ENCODE data around the gene CNIH4. TPM values are rescaled to one million over a fixed set of nuclear protein-coding genes. Genes with fewer than 3 reads are reported as not detected.
A peak's percentile ranks its signal among the peaks of the same experiment; 100 is the strongest.

The CNIH4 gene
- total and polyA plus RNA-seq, 4 donors: 11.9 to 40.2 (median 29.2) TPM

GRCh38 chr1:224343679-224344078 is 13.0 kb upstream of the CNIH4 start:
- Histone ChIP-seq H3K4me3 (ENCODE audit: low read depth in 1 of 3, low read length in 3 of 3) (peak overlapping the region in 1 of 3 donors; percentile 3), H3K9me3 (ENCODE audit: control insufficient read depth in 4 of 4, low read length in 3 of 4) (peaks cover 4 to 16% (median 6%) of the 10 kb centered on the region in 4 donors), H3K4me1 (ENCODE audit: control insufficient read depth in 4 of 4, insufficient read depth in 4 of 4, low read length in 3 of 4) (peaks cover 0 to 8% (median 5%) of the 10 kb centered on the region in 4 donors), H3K27me3 (ENCODE audit: control insufficient read depth in 4 of 4, insufficient read depth in 4 of 4, low read length in 3 of 4) (no peaks in the 10 kb centered on the region), H3K36me3 (ENCODE audit: control insufficient read depth in 4 of 4, insufficient read depth in 3 of 4, low read depth in 1 of 4, low read length in 3 of 4) (no peaks in the 10 kb centered on the region), H3K9ac (ENCODE audit: low read depth in 1 of 2, low read length in 2 of 2) (no peak overlapping the region), H3K27ac (ENCODE audit: low read depth in 1 of 2, low read length in 2 of 2) (no peak overlapping the region)
- 36% methylated on average over 3 of the region's 3 CpGs for WGBS
- TF ChIP-seq NR2F2 (IDR thresholded peaks at IDR 0.05) (no peak), HNF4A (conservative IDR thresholded peaks at IDR 0.05) (no peak), HNF4G (IDR thresholded peaks at IDR 0.05) (no peak), GABPA (IDR thresholded peaks at IDR 0.05 in 1 of 2, conservative IDR thresholded peaks at IDR 0.05 in 1 of 2) (no peak), FOXA2 (IDR thresholded peaks at IDR 0.05) (no peak), JUND (IDR thresholded peaks at IDR 0.05) (no peak), MAX (IDR thresholded peaks at IDR 0.05) (no peak), FOXA1 (IDR thresholded peaks at IDR 0.05) (no peak), YY1 (IDR thresholded peaks at IDR 0.05) (no peak), EGR1 (IDR thresholded peaks at IDR 0.05; ENCODE audit: low read depth in 2 of 2) (no peak), RXRA (IDR thresholded peaks at IDR 0.05) (no peak), ATF3 (IDR thresholded peaks at IDR 0.05) (no peak), SP1 (IDR thresholded peaks at IDR 0.05) (no peak), RAD21 (IDR thresholded peaks at IDR 0.05) (no peak), TAF1 (conservative IDR thresholded peaks at IDR 0.05) (no peak), REST (IDR thresholded peaks at IDR 0.05) (no peak)
- TF ChIP-seq, protein P1, sequence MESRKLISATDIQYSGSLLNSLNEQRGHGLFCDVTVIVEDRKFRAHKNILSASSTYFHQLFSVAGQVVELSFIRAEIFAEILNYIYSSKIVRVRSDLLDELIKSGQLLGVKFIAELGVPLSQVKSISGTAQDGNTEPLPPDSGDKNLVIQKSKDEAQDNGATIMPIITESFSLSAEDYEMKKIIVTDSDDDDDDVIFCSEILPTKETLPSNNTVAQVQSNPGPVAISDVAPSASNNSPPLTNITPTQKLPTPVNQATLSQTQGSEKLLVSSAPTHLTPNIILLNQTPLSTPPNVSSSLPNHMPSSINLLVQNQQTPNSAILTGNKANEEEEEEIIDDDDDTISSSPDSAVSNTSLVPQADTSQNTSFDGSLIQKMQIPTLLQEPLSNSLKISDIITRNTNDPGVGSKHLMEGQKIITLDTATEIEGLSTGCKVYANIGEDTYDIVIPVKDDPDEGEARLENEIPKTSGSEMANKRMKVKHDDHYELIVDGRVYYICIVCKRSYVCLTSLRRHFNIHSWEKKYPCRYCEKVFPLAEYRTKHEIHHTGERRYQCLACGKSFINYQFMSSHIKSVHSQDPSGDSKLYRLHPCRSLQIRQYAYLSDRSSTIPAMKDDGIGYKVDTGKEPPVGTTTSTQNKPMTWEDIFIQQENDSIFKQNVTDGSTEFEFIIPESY (IDR thresholded peaks at IDR 0.05): no peak
- TF ChIP-seq, protein P2, sequence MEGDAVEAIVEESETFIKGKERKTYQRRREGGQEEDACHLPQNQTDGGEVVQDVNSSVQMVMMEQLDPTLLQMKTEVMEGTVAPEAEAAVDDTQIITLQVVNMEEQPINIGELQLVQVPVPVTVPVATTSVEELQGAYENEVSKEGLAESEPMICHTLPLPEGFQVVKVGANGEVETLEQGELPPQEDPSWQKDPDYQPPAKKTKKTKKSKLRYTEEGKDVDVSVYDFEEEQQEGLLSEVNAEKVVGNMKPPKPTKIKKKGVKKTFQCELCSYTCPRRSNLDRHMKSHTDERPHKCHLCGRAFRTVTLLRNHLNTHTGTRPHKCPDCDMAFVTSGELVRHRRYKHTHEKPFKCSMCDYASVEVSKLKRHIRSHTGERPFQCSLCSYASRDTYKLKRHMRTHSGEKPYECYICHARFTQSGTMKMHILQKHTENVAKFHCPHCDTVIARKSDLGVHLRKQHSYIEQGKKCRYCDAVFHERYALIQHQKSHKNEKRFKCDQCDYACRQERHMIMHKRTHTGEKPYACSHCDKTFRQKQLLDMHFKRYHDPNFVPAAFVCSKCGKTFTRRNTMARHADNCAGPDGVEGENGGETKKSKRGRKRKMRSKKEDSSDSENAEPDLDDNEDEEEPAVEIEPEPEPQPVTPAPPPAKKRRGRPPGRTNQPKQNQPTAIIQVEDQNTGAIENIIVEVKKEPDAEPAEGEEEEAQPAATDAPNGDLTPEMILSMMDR (IDR thresholded peaks at IDR 0.05; ENCODE audit: low read depth, low read length, missing input control): no peak
- DNase-seq (ENCODE audit: low spot score): no peak
